Stomach smooth muscle (tissue), 2 donors: ENCODE results near the gene MPG.
A peak's percentile ranks its signal among the peaks of the same experiment; 100 is the strongest.

Source experiments
- H3K27ac ChIP-seq: one replicate; pipeline ENCODE4 v1.7.0; 2013; ENCODE audit warnings: mild to moderate bottlenecking, low read length, inconsistent platforms
- H3K27me3 ChIP-seq, 2 donors: one replicate each; pipeline ENCODE4 v1.7.0; 2013; ENCODE audit warnings: low read length in 2 of 2; ENCODE audit not compliant: insufficient read depth in 2 of 2, control insufficient read depth in 1 of 2
- H3K36me3 ChIP-seq, 2 donors: one replicate each; pipeline ENCODE4 v1.7.0; 2013; ENCODE audit warnings: low read length in 2 of 2; ENCODE audit not compliant: control insufficient read depth in 2 of 2, insufficient read depth in 2 of 2
- H3K4me1 ChIP-seq: one replicate; pipeline ENCODE4 v1.7.0; 2013; ENCODE audit warnings: low read length; ENCODE audit not compliant: control insufficient read depth, insufficient read depth
- H3K4me3 ChIP-seq, 2 donors: one replicate each; pipeline ENCODE4 v1.7.0; 2013; ENCODE audit warnings: low read length in 2 of 2
- H3K9ac ChIP-seq, 2 donors: one replicate each; pipeline ENCODE4 v1.7.0; 2013; ENCODE audit warnings: low read length in 2 of 2, mild to moderate bottlenecking in 1 of 2
- H3K9me3 ChIP-seq, 2 donors: one replicate each; pipeline ENCODE4 v1.7.0; 2013; ENCODE audit warnings: low read length in 2 of 2; ENCODE audit not compliant: control insufficient read depth in 2 of 2
- donor health status: healthy.
- donor health status: Pancreatic carcinoma.

MPG gene

GRCh38 chr16:61879-62281 is 16.1 kb upstream of the MPG start:
- H3K9ac ChIP-seq, result no peak overlapping the region
- peaks cover 34 to 57% of the 10 kb centered on the region in 2 donors for H3K36me3 ChIP-seq
- no peaks in the 10 kb centered on the region for H3K9me3 ChIP-seq
- H3K4me1 ChIP-seq, result peaks cover 18% of the 10 kb centered on the region
- no peak overlapping the region for H3K4me3 ChIP-seq
- H3K27ac ChIP-seq, result no peak overlapping the region
- H3K27me3 ChIP-seq, result no peaks in the 10 kb centered on the region

GRCh38 chr16:62283-62967 is 15.6 kb upstream of the MPG start:
- peaks cover 21% of the 10 kb centered on the region for H3K4me1 ChIP-seq
- H3K9me3 ChIP-seq, result no peaks in the 10 kb centered on the region
- H3K27ac ChIP-seq, result no peak overlapping the region
- no peak overlapping the region for H3K9ac ChIP-seq
- H3K36me3 ChIP-seq, result peaks cover 29 to 51% of the 10 kb centered on the region in 2 donors
- H3K4me3 ChIP-seq, result no peak overlapping the region
- no peaks in the 10 kb centered on the region for H3K27me3 ChIP-seq

- peaks cover 21% of the 10 kb centered on the region for H3K4me1 ChIP-seq
- no peaks in the 10 kb centered on the region for H3K27me3 ChIP-seq
- H3K4me3 ChIP-seq, result no peak overlapping the region
- H3K36me3 ChIP-seq, result peaks cover 28 to 47% of the 10 kb centered on the region in 2 donors
- H3K9me3 ChIP-seq, result no peaks in the 10 kb centered on the region
- no peak overlapping the region for H3K27ac ChIP-seq
- H3K9ac ChIP-seq, result no peak overlapping the region
Observed at GRCh38 chr16:62968-63391, 15.0 kb upstream of the MPG start.

GRCh38 chr16:63466-63865 is 14.6 kb upstream of the MPG start:
- Histone ChIP-seq H3K9ac (no peak overlapping the region), H3K36me3 (peaks cover 26 to 44% of the 10 kb centered on the region in 2 donors), H3K4me1 (peaks cover 24% of the 10 kb centered on the region), H3K9me3 (no peaks in the 10 kb centered on the region), H3K27ac (no peak overlapping the region), H3K27me3 (no peaks in the 10 kb centered on the region), H3K4me3 (no peak overlapping the region)

- Histone ChIP-seq H3K27ac (no peak overlapping the region), H3K4me1 (peaks cover 31% of the 10 kb centered on the region), H3K27me3 (no peaks in the 10 kb centered on the region), H3K4me3 (no peak overlapping the region), H3K9me3 (no peaks in the 10 kb centered on the region), H3K36me3 (peaks cover 21 to 40% of the 10 kb centered on the region in 2 donors), H3K9ac (no peak overlapping the region)
Observed at GRCh38 chr16:63998-64913, 13.8 kb upstream of the MPG start.

GRCh38 chr16:64914-65255 is 13.1 kb upstream of the MPG start:
- H3K9me3 ChIP-seq, result no peaks in the 10 kb centered on the region
- H3K9ac ChIP-seq, result no peak overlapping the region
- H3K27me3 ChIP-seq, result no peaks in the 10 kb centered on the region
- peaks cover 20 to 34% of the 10 kb centered on the region in 2 donors for H3K36me3 ChIP-seq
- H3K27ac ChIP-seq, result no peak overlapping the region
- H3K4me3 ChIP-seq, result no peak overlapping the region
- peaks cover 37% of the 10 kb centered on the region for H3K4me1 ChIP-seq

- Histone ChIP-seq H3K27ac (no peak overlapping the region), H3K27me3 (no peaks in the 10 kb centered on the region), H3K4me3 (peak overlapping the region in 1 of 2 donors; percentile 8), H3K9me3 (no peaks in the 10 kb centered on the region), H3K4me1 (peaks cover 45% of the 10 kb centered on the region), H3K36me3 (peaks cover 12 to 26% of the 10 kb centered on the region in 2 donors), H3K9ac (peak overlapping the region in 1 of 2 donors; percentile 47)
Observed at GRCh38 chr16:65745-66144, 12.3 kb upstream of the MPG start.

GRCh38 chr16:66309-67182 is 11.5 kb upstream of the MPG start:
- H3K9me3 ChIP-seq, result no peaks in the 10 kb centered on the region
- H3K27me3 ChIP-seq, result no peaks in the 10 kb centered on the region
- H3K4me3 ChIP-seq, result no peak overlapping the region
- no peak overlapping the region for H3K27ac ChIP-seq
- peaks cover 53% of the 10 kb centered on the region for H3K4me1 ChIP-seq
- H3K36me3 ChIP-seq, result peaks cover 10 to 21% of the 10 kb centered on the region in 2 donors
- H3K9ac ChIP-seq, result no peak overlapping the region

GRCh38 chr16:67183-67791 is 10.7 kb upstream of the MPG start:
- Histone ChIP-seq H3K4me3 (no peak overlapping the region), H3K27ac (no peak overlapping the region), H3K36me3 (peaks cover 7 to 17% of the 10 kb centered on the region in 2 donors), H3K27me3 (no peaks in the 10 kb centered on the region), H3K4me1 (peaks cover 56% of the 10 kb centered on the region), H3K9me3 (no peaks in the 10 kb centered on the region), H3K9ac (no peak overlapping the region)
